ENCODE measurements around the gene PNPLA6.

- TF ChIP-seq REST (IDR thresholded peaks at IDR 0.05; ENCODE audit: insufficient read depth in 1 of 2, low read depth in 2 of 2, low read length in 1 of 2): no peak
- TF ChIP-seq CTCF (IDR thresholded peaks at IDR 0.05): no peak
- TF ChIP-seq POLR2AphosphoS5 (IDR thresholded peaks at IDR 0.05; ENCODE audit: low read depth, low read length): no peak
Observed at GRCh38 chr19:7554565-7554964, 19.0 kb downstream of the PNPLA6 start.

All from Panc1 (cell line).